HG02759 (cell line): ENCODE results near the gene CCDC187.

Source experiments
- ATAC-seq: cut with Tn5 transposase; IDR thresholded peaks from one replicate; pipeline ENCODE4 v1.9.1; 2021; ENCODE audit warnings: mild to moderate bottlenecking, moderate library complexity; ENCODE audit not compliant: unreplicated experiment

CCDC187 gene

GRCh38 chr9:136339958-136340310 is 36.0 kb upstream of the CCDC187 start:
- no peak for ATAC-seq

GRCh38 chr9:136339173-136339957 is 35.5 kb upstream of the CCDC187 start:
- ATAC-seq, result no peak

- no peak for ATAC-seq
These were observed 34.6 kb upstream of the CCDC187 start for GRCh38 chr9:136338511-136338910.

- no peak for ATAC-seq
These were observed 33.8 kb upstream of the CCDC187 start for GRCh38 chr9:136337416-136338395.

GRCh38 chr9:136336881-136337280 is 33.0 kb upstream of the CCDC187 start:
- ATAC-seq, result no peak

GRCh38 chr9:136336156-136336870 is 32.4 kb upstream of the CCDC187 start:
- ATAC-seq, result no peak

- no peak for ATAC-seq
These were observed 31.6 kb upstream of the CCDC187 start for GRCh38 chr9:136335296-136336155.

- no peak for ATAC-seq
These were observed 30.6 kb upstream of the CCDC187 start for GRCh38 chr9:136334541-136334940.

GRCh38 chr9:136333486-136333885 is 29.6 kb upstream of the CCDC187 start:
- no peak for ATAC-seq

GRCh38 chr9:136333045-136333444 is 29.2 kb upstream of the CCDC187 start:
- no peak for ATAC-seq

GRCh38 chr9:136332482-136332983 is 28.6 kb upstream of the CCDC187 start:
- ATAC-seq, result no peak

- ATAC-seq, result no peak
These were observed 27.9 kb upstream of the CCDC187 start for GRCh38 chr9:136331556-136332481.

GRCh38 chr9:136331030-136331429 is 27.1 kb upstream of the CCDC187 start:
- ATAC-seq, result no peak

GRCh38 chr9:136330406-136330990 is 26.6 kb upstream of the CCDC187 start:
- no peak for ATAC-seq

GRCh38 chr9:136329636-136330405 is 25.9 kb upstream of the CCDC187 start:
- ATAC-seq, result no peak

GRCh38 chr9:136329211-136329627 is 25.3 kb upstream of the CCDC187 start:
- ATAC-seq, result no peak

GRCh38 chr9:136328622-136329041 is 24.7 kb upstream of the CCDC187 start:
- ATAC-seq, result no peak
